Measurements from ENCODE around the gene ERG.

Gene ERG

DNA sequence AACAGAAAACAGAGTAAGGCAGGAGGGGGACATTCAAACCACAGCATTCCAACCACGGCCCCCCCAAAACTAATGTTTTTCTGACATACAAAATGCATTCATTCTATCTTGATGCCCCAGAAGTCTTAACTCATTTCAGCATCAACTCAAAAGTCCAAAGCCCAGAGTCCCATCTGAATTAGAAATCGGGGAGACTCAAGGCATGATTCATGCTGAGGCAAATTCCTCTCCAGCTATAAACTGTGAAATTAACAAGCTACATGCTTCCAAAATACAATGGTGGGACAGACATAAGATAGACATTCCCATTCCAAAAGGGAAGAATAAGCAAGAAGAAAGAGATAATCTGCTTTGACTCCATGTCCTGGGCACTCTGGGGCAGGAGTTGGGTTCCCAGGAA lies 167.6 kb downstream of the ERG start:
- no peak for DNase-seq (ENCODE audit: low read depth)
